Right lobe of liver (tissue), 4 donors: ENCODE results near the gene INPP5A.

Source experiments
- CTCF ChIP-seq, 4 donors: fragments of 200-600 bp in 3 of 4; fragments of 450-650 bp in 1 of 4; IDR thresholded peaks; one replicate each; pipeline versions ENCODE4 v1.5.1 to v1.8.0; 2016 to 2022; ENCODE audit warnings: antibody characterized with exemption in 4 of 4, mild to moderate bottlenecking in 2 of 4
- POLR2A ChIP-seq: fragments of 450-650 bp; IDR thresholded peaks from one replicate; pipeline ENCODE4 v1.6.1; 2017; ENCODE audit warnings: antibody characterized with exemption, mild to moderate bottlenecking
- donor health status: DM: no; HTN: no; CAD: no.
- donor health status: DM: no; HTN: no; CAD: no.
- donor health status: DM: no; HTN: yes; CAD: no.

DNA sequence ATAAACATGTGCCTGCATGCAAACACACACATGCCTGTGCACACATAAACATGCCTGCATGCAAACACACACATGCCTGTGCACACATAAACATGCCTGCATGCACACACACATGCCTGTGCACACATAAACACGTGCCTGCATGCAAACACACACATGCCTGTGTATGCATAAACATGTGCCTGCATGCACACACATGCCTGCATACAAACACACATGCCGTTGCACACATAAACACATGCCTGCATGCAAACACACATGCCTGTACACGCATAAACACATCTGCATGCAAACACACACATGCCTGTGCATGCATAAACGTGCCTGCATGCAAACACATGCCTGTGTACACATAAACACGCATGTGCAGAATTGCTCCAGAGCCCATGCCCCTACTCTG lies 226.0 kb downstream of the INPP5A start:
- no peak for TF ChIP-seq CTCF (IDR thresholded peaks at IDR 0.05)
- TF ChIP-seq POLR2A: no peak
